ENCODE data around the gene COL4A2.

Gene COL4A2

GRCh38 chr13:110528911-110529310 is 221.8 kb downstream of the COL4A2 start:
- Histone ChIP-seq H3K36me3 (ENCODE audit: control insufficient read depth in 2 of 2, insufficient read depth in 1 of 2, low read length in 2 of 2) (no peaks in the 10 kb centered on the region), H3K4me3 (ENCODE audit: low read depth, low read length) (no peak overlapping the region), H3K4me1 (ENCODE audit: control insufficient read depth, insufficient read depth, low read length) (no peaks in the 10 kb centered on the region), H3K9me3 (ENCODE audit: control insufficient read depth, insufficient read depth, low read depth, low read length) (no peaks in the 10 kb centered on the region), H3K27ac (ENCODE audit: extremely low read depth, low read depth, low read length) (no peak overlapping the region)
- ChIA-PET POLR2A (no interaction called here), CTCF (interaction anchor here (1.0 kb wide), 1 partner anchor 73 kb away, joined by 3 read pairs; no protein-coding TSS in a partner anchor)
- no peak for TF ChIP-seq GLI2 (tag by site-specific recombination; IDR thresholded peaks at IDR 0.05; ENCODE audit: borderline replicate concordance, low read depth)
- TF ChIP-seq BCL11A (tag by site-specific recombination; IDR thresholded peaks at IDR 0.05; ENCODE audit: low read depth): no peak
- TF ChIP-seq ZFP37 (tag by site-specific recombination; IDR thresholded peaks at IDR 0.05): no peak
- TF ChIP-seq ZNF624 (tag by site-specific recombination; IDR thresholded peaks at IDR 0.05): no peak
- TF ChIP-seq ZNF701 (tag by site-specific recombination; IDR thresholded peaks at IDR 0.05): no peak
- TF ChIP-seq ZBTB11 (tag by site-specific recombination; conservative IDR thresholded peaks at IDR 0.05; ENCODE audit: low read depth): no peak
- no peak for TF ChIP-seq ZNF16 (tag by site-specific recombination; IDR thresholded peaks at IDR 0.05; ENCODE audit: low read depth)
- no peak for TF ChIP-seq PRDM6 (tag by site-specific recombination; IDR thresholded peaks at IDR 0.05)
- TF ChIP-seq ZNF785 (tag by site-specific recombination; IDR thresholded peaks at IDR 0.05): no peak
- TF ChIP-seq ZNF354C (tag by site-specific recombination; IDR thresholded peaks at IDR 0.05; ENCODE audit: borderline replicate concordance, low read depth): no peak
- no peak for TF ChIP-seq ZBTB7A (tag by site-specific recombination; IDR thresholded peaks at IDR 0.05; ENCODE audit: low read depth)
- no peak for TF ChIP-seq HOXD13 (CRISPR knock-in tag; IDR thresholded peaks at IDR 0.05; ENCODE audit: borderline replicate concordance)
- TF ChIP-seq ZSCAN16 (tag by site-specific recombination; IDR thresholded peaks at IDR 0.05): no peak
- TF ChIP-seq ZNF473 (tag by site-specific recombination; IDR thresholded peaks at IDR 0.05): no peak
- no peak for TF ChIP-seq ZNF223 (tag by site-specific recombination; IDR thresholded peaks at IDR 0.05)
- TF ChIP-seq ZNF37A (tag by site-specific recombination; IDR thresholded peaks at IDR 0.05): no peak
- no peak for TF ChIP-seq ZBTB48 (tag by site-specific recombination; IDR thresholded peaks at IDR 0.05)
- TF ChIP-seq ZNF248 (tag by site-specific recombination; IDR thresholded peaks at IDR 0.05): no peak
- no peak for TF ChIP-seq ATF2 (tag by site-specific recombination; IDR thresholded peaks at IDR 0.05; ENCODE audit: low read depth)

GRCh38 chr13:110529522-110530311 is 222.6 kb downstream of the COL4A2 start:
- POLR2A ChIA-PET: no interaction called here
- Histone ChIP-seq H3K4me3 (ENCODE audit: low read depth, low read length) (no peak overlapping the region), H3K4me1 (ENCODE audit: control insufficient read depth, insufficient read depth, low read length) (no peaks in the 10 kb centered on the region), H3K27ac (ENCODE audit: extremely low read depth, low read depth, low read length) (no peak overlapping the region), H3K36me3 (ENCODE audit: control insufficient read depth in 2 of 2, insufficient read depth in 1 of 2, low read length in 2 of 2) (no peaks in the 10 kb centered on the region), H3K9me3 (ENCODE audit: control insufficient read depth, insufficient read depth, low read depth, low read length) (no peaks in the 10 kb centered on the region)
- CTCF ChIA-PET: no interaction called here
- TF ChIP-seq RBAK (tag by site-specific recombination; IDR thresholded peaks at IDR 0.05): no peak
- no peak for TF ChIP-seq ZNF843 (tag by site-specific recombination; IDR thresholded peaks at IDR 0.05)
- TF ChIP-seq ZNF26 (tag by site-specific recombination; IDR thresholded peaks at IDR 0.05): no peak
- no peak for TF ChIP-seq PATZ1 (tag by site-specific recombination; IDR thresholded peaks at IDR 0.05)
- no peak for TF ChIP-seq ZBTB21 (tag by site-specific recombination; IDR thresholded peaks at IDR 0.05)
